ENCODE data around the gene STK10.

STK10 gene

GRCh38 chr5:172188893-172189692, 1.1 kb upstream of the STK10 start:
- DNase-seq, result no peak

GRCh38 chr5:172187118-172188032, 649 bp downstream of the STK10 start:
- DNase-seq, result no peak

- no peak for DNase-seq
Measured at GRCh38 chr5:172186114-172186695, 1.8 kb downstream of the STK10 start.

- DNase-seq, result no peak
Measured at GRCh38 chr5:172185096-172185461, 2.9 kb downstream of the STK10 start.

GRCh38 chr5:172183881-172184280, 4.1 kb downstream of the STK10 start:
- DNase-seq, result no peak

- no peak for DNase-seq
Measured at GRCh38 chr5:172182291-172182690, 5.7 kb downstream of the STK10 start.

GRCh38 chr5:172180936-172181335, 7.1 kb downstream of the STK10 start:
- DNase-seq, result no peak

- no peak for DNase-seq
Measured at GRCh38 chr5:172178991-172179989, 8.7 kb downstream of the STK10 start.

- DNase-seq, result no peak
Measured at GRCh38 chr5:172178301-172178987, 9.6 kb downstream of the STK10 start.

GRCh38 chr5:172177176-172177575, 10.8 kb downstream of the STK10 start:
- DNase-seq, result no peak

GRCh38 chr5:172175263-172175719, 12.7 kb downstream of the STK10 start:
- DNase-seq, result no peak

- no peak for DNase-seq
Measured at GRCh38 chr5:172173564-172174153, 14.4 kb downstream of the STK10 start.

- no peak for DNase-seq
Measured at GRCh38 chr5:172172912-172173563, 15.0 kb downstream of the STK10 start.

GRCh38 chr5:172171118-172171517, 16.9 kb downstream of the STK10 start:
- no peak for DNase-seq

- DNase-seq, result no peak
Measured at GRCh38 chr5:172170251-172170701, 17.7 kb downstream of the STK10 start.

GRCh38 chr5:172169216-172169615, 18.8 kb downstream of the STK10 start:
- DNase-seq, result no peak

- DNase-seq, result no peak
Measured at GRCh38 chr5:172168311-172168710, 19.7 kb downstream of the STK10 start.

GRCh38 chr5:172167895-172168294, 20.1 kb downstream of the STK10 start:
- no peak for DNase-seq

- DNase-seq, result no peak
Measured at GRCh38 chr5:172166030-172166826, 21.8 kb downstream of the STK10 start.

- DNase-seq, result no peak
Measured at GRCh38 chr5:172165465-172165864, 22.6 kb downstream of the STK10 start.

Measured in NCI-H1092 (cell line).